HG02938 (cell line): ENCODE data around the gene MICAL3.
"Not testable (repeated sequence)": the region's sequence is repeated elsewhere in the genome, so short reads cannot be mapped to it uniquely, and the experiment has no call there.

Experiments
- ATAC-seq: cut with Tn5 transposase; IDR thresholded peaks from one replicate; pipeline ENCODE4 v1.9.1; 2021; ENCODE audit warnings: mild to moderate bottlenecking, moderate library complexity; ENCODE audit not compliant: unreplicated experiment

The MICAL3 gene

GRCh38 chr22:18024276-18024939, at the start of gene MICAL3:
TSS of gene MICAL3 (minus strand) at chr22:18024561. CDS start at chr22:17906812, 117,749 bp downstream.
- no peak for ATAC-seq

GRCh38 chr22:18073927-18074326, 49.6 kb upstream of the MICAL3 start:
- not testable (repeated sequence) for ATAC-seq

GRCh38 chr22:18073467-18073866, 49.1 kb upstream of the MICAL3 start:
- no peak for ATAC-seq

GRCh38 chr22:18071968-18072310, 47.6 kb upstream of the MICAL3 start:
- ATAC-seq, result no peak

- not testable (repeated sequence) for ATAC-seq
Observed at GRCh38 chr22:18071307-18071967, 47.1 kb upstream of the MICAL3 start.

GRCh38 chr22:18070556-18071306, 46.4 kb upstream of the MICAL3 start:
- no peak for ATAC-seq

- ATAC-seq, result no peak
Observed at GRCh38 chr22:18070041-18070440, 45.7 kb upstream of the MICAL3 start.

- ATAC-seq, result no peak
Observed at GRCh38 chr22:18069041-18069440, 44.7 kb upstream of the MICAL3 start.

GRCh38 chr22:18068381-18068988, 44.1 kb upstream of the MICAL3 start:
- ATAC-seq, result no peak

- no peak for ATAC-seq
Observed at GRCh38 chr22:18067548-18068341, 43.4 kb upstream of the MICAL3 start.

- ATAC-seq, result no peak
Observed at GRCh38 chr22:18067121-18067520, 42.8 kb upstream of the MICAL3 start.

GRCh38 chr22:18066181-18066859, 42.0 kb upstream of the MICAL3 start:
- ATAC-seq, result no peak

- no peak for ATAC-seq
Observed at GRCh38 chr22:18065256-18065655, 40.9 kb upstream of the MICAL3 start.

- no peak for ATAC-seq
Observed at GRCh38 chr22:18064636-18065035, 40.3 kb upstream of the MICAL3 start.

- not testable (repeated sequence) for ATAC-seq
Observed at GRCh38 chr22:18063715-18064114, 39.4 kb upstream of the MICAL3 start.

- no peak for ATAC-seq
Observed at GRCh38 chr22:18063306-18063705, 38.9 kb upstream of the MICAL3 start.

- ATAC-seq, result no peak
Observed at GRCh38 chr22:18062421-18062820, 38.1 kb upstream of the MICAL3 start.

GRCh38 chr22:18060646-18061620, 36.6 kb upstream of the MICAL3 start:
- no peak for ATAC-seq

- no peak for ATAC-seq
Observed at GRCh38 chr22:18059991-18060390, 35.6 kb upstream of the MICAL3 start.
